Measurements from ENCODE around the gene FAM89B.

DNA sequence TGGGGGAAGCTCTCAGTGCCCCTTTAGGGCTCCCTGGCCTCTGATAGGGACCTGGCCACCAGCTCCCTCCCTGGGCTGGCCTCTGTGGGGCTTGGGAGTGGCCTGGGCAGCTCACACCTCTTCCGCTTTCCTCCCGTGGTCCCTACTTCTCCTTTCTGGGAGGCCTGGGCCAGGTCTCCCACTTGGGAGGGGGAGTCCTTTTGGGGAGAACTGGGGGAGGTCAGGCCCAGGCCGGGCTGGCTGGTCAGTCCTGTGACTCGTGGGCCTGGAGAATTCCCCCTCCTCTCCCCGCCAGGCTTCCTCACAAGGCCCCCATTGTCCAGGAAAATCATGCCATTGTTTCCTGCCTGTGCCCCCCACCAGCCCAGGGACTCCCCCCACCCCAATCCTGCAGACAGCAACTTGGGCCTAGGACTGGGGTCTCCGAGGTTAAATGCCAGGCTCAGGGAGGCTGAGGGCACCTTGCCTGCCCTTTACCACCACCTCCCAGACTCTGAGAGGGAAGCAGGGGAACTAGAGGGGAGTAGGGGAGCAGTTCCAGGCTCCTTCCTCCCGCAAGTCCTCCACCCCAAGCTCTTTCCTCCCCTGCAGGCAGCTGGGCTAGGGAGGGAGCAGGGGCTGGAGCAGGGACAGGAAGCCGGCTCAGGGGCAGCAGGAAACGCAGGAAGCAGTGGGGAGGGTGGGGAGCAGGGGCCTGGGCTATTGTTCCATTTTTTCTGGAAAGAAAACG, 38.9 kb downstream of the FAM89B start:
- no peak for TF ChIP-seq SUZ12 (IDR thresholded peaks at IDR 0.05)
- no peak for TF ChIP-seq FOXK2 (IDR thresholded peaks at IDR 0.05)
- no peak for TF ChIP-seq TARDBP (IDR thresholded peaks at IDR 0.05)
- TF ChIP-seq NFRKB (IDR thresholded peaks at IDR 0.05), result no peak
- no peak for TF ChIP-seq BHLHE40 (IDR thresholded peaks at IDR 0.05; ENCODE audit: borderline replicate concordance)
- TF ChIP-seq SP1 (IDR thresholded peaks at IDR 0.05), result no peak
- TF ChIP-seq, protein P1, sequence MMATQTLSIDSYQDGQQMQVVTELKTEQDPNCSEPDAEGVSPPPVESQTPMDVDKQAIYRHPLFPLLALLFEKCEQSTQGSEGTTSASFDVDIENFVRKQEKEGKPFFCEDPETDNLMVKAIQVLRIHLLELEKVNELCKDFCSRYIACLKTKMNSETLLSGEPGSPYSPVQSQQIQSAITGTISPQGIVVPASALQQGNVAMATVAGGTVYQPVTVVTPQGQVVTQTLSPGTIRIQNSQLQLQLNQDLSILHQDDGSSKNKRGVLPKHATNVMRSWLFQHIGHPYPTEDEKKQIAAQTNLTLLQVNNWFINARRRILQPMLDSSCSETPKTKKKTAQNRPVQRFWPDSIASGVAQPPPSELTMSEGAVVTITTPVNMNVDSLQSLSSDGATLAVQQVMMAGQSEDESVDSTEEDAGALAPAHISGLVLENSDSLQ (IDR thresholded peaks at IDR 0.05), result no peak
- TF ChIP-seq FOXM1 (IDR thresholded peaks at IDR 0.05; ENCODE audit: borderline replicate concordance), result no peak
- TF ChIP-seq ELF4 (IDR thresholded peaks at IDR 0.05), result no peak
